ENCODE measurements around the gene SLC35A5. TPM values are rescaled to one million over a fixed set of nuclear protein-coding genes. Genes with fewer than 3 reads are reported as not detected.
"Not testable (repeated sequence)": the region's sequence is repeated elsewhere in the genome, so short reads cannot be mapped to it uniquely, and the experiment has no call there.

SLC35A5 gene
- total and polyA plus RNA-seq, 7 donors = 7.2 to 32.1 (median 16.1) TPM

- TF ChIP-seq POLR2AphosphoS5 (IDR thresholded peaks at IDR 0.05) = peak in 1 of 4 donors; percentile 24
- TF ChIP-seq, protein P1, sequence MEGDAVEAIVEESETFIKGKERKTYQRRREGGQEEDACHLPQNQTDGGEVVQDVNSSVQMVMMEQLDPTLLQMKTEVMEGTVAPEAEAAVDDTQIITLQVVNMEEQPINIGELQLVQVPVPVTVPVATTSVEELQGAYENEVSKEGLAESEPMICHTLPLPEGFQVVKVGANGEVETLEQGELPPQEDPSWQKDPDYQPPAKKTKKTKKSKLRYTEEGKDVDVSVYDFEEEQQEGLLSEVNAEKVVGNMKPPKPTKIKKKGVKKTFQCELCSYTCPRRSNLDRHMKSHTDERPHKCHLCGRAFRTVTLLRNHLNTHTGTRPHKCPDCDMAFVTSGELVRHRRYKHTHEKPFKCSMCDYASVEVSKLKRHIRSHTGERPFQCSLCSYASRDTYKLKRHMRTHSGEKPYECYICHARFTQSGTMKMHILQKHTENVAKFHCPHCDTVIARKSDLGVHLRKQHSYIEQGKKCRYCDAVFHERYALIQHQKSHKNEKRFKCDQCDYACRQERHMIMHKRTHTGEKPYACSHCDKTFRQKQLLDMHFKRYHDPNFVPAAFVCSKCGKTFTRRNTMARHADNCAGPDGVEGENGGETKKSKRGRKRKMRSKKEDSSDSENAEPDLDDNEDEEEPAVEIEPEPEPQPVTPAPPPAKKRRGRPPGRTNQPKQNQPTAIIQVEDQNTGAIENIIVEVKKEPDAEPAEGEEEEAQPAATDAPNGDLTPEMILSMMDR (IDR thresholded peaks at IDR 0.05) = no peak
- H3K4me1 ChIP-seq = peaks cover 0 to 37% (median 27%) of the 10 kb centered on the region in 4 donors
- peaks cover 0 to 24% (median 0%) of the 10 kb centered on the region in 4 donors for H3K36me3 ChIP-seq
- intact Hi-C loops (cut with DNase I) = loop anchor here (5.0 kb wide), 4 partner anchors 76 to 1186 kb away; partner anchors contain the start of genes ATP6V1A, GTPBP8 and NAA50
- peak overlapping the region; percentile 94 to 98 (median 97) for H3K27ac ChIP-seq
- H3K9me3 ChIP-seq = no peaks in the 10 kb centered on the region
- peak overlapping the region; percentile 68 to 98 (median 88) for H3K4me3 ChIP-seq
- WGBS, 2 donors = 0% methylated on average over 29 of the region's 29 CpGs
- DNase-seq = peak; percentile 83
- no peaks in the 10 kb centered on the region for H3K27me3 ChIP-seq
These were observed 943 bp upstream of the SLC35A5 start for GRCh38 chr3:112560721-112561483.

DNA sequence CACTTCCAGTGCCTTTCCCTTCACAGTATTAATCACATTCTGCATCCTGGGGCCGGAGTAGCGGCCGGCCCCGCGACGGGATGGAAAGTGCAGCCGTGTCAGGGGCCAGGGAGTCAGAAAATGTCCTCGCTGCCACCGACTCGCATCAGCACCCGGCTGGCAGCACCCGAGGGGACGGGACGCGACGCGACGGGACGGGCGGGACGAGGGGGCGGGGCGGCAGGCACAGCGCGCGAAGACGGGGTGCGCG lies 436 bp upstream of the SLC35A5 start:
- 0 to 1% methylated on average over 29 of the region's 29 CpGs for WGBS, 2 donors
- intact Hi-C loops (cut with DNase I) = loop anchor here (5.0 kb wide), 4 partner anchors 76 to 1186 kb away; partner anchors contain the start of genes ATP6V1A, GTPBP8 and NAA50
- H3K36me3 ChIP-seq = peaks cover 0 to 27% (median 0%) of the 10 kb centered on the region in 4 donors
- DNase-seq = no peak
- H3K4me3 ChIP-seq = peak overlapping the region; percentile 68 to 98 (median 88)
- peaks cover 0 to 37% (median 27%) of the 10 kb centered on the region in 4 donors for H3K4me1 ChIP-seq
- no peaks in the 10 kb centered on the region for H3K27me3 ChIP-seq
- H3K9me3 ChIP-seq = no peaks in the 10 kb centered on the region
- peak overlapping the region; percentile 94 to 98 (median 97) for H3K27ac ChIP-seq
- TF ChIP-seq POLR2A (IDR thresholded peaks at IDR 0.05) (no peak), EP300 (IDR thresholded peaks at IDR 0.05) (no peak), POLR2AphosphoS5 (IDR thresholded peaks at IDR 0.05) (no peak)
- TF ChIP-seq, protein P1 (IDR thresholded peaks at IDR 0.05) = no peak

DNA sequence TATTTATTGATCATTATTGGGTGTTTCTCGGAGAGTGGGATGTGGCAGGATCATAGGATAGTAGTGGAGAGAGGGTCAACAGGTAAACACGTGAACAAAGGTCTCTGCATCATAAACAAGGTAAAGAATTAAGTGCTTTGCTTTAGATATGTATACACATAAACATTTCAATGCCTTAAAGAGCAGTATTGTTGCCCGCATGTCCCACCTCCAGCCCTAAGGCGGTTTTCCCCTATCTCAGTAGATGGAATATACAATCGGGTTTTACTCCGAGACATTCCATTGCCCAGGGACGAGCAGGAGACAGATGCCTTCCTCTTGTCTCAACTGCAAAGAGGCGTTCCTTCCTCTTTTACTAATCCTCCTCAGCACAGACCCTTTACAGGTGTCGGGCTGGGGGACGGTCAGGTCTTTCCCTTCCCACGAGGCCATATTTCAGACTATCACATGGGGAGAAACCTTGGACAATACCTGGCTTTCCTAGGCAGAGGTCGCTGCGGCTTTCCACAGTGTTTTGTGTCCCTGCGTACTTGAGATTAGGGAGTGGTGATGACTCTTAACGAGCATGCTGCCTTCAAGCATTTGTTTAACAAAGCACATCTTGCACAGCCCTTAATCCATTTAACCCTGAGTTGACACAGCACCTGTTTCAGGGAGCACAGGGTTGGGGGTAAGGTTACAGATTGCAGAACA lies 2.5 kb downstream of the SLC35A5 start:
- Histone ChIP-seq H3K4me1 (peaks cover 0 to 27% (median 22%) of the 10 kb centered on the region in 4 donors), H3K36me3 (peaks cover 0 to 43% (median 0%) of the 10 kb centered on the region in 4 donors)
- H3K27me3 ChIP-seq, DNase-seq, H3K9me3 ChIP-seq, H3K4me3 ChIP-seq, H3K27ac ChIP-seq: not testable (repeated sequence)
- 84 to 87% methylated on average over 13 of the region's 15 CpGs for WGBS, 2 donors
- intact Hi-C loops (cut with DNase I) = loop anchor here (5.0 kb wide), 4 partner anchors 73 to 1183 kb away; partner anchors contain the start of genes ATP6V1A, GTPBP8 and NAA50

GRCh38 chr3:112564940-112565305 lies 3.1 kb downstream of the SLC35A5 start:
- H3K27me3 ChIP-seq = no peaks in the 10 kb centered on the region
- H3K4me1 ChIP-seq = peaks cover 0 to 22% (median 17%) of the 10 kb centered on the region in 4 donors
- TF ChIP-seq EP300 (IDR thresholded peaks at IDR 0.05) = no peak
- intact Hi-C loops (cut with DNase I) = loop anchor here (5.0 kb wide), 4 partner anchors 72 to 1182 kb away; partner anchors contain the start of genes ATP6V1A, GTPBP8 and NAA50
- peaks cover 0 to 48% (median 0%) of the 10 kb centered on the region in 4 donors for H3K36me3 ChIP-seq
- H3K4me3 ChIP-seq = no peak overlapping the region
- no peak for DNase-seq
- H3K9me3 ChIP-seq = no peaks in the 10 kb centered on the region
- H3K27ac ChIP-seq = no peak overlapping the region

GRCh38 chr3:112568642-112569041 lies 6.8 kb downstream of the SLC35A5 start:
- no peaks in the 10 kb centered on the region for H3K9me3 ChIP-seq
- no peak for TF ChIP-seq POLR2AphosphoS5 (IDR thresholded peaks at IDR 0.05)
- TF ChIP-seq EP300 (IDR thresholded peaks at IDR 0.05) = no peak
- TF ChIP-seq, protein P1 (IDR thresholded peaks at IDR 0.05) = no peak
- no peak for TF ChIP-seq POLR2A (IDR thresholded peaks at IDR 0.05)
- WGBS, 2 donors = 92% methylated on average over 2 of the region's 2 CpGs
- peaks cover 0 to 1% (median 0%) of the 10 kb centered on the region in 4 donors for H3K4me1 ChIP-seq
- H3K27me3 ChIP-seq = no peaks in the 10 kb centered on the region
- no peak for DNase-seq
- no peak overlapping the region for H3K27ac ChIP-seq
- H3K4me3 ChIP-seq = no peak overlapping the region
- intact Hi-C loops (cut with DNase I) = no loop called here
- H3K36me3 ChIP-seq = peaks cover 0 to 82% (median 16%) of the 10 kb centered on the region in 4 donors
